C4-2B (cell line): ENCODE measurements around the gene SPTLC2.

Source experiments
- CTCF ChIP-seq: fragments of 450-650 bp; conservative IDR thresholded peaks from 2 replicates; pipeline ENCODE4 v1.5.1; 2017; ENCODE audit warnings: mild to moderate bottlenecking
- ZFX ChIP-seq: fragments of 450-650 bp; IDR thresholded peaks from 2 replicates; pipeline ENCODE4 v1.6.1; 2017

GRCh38 chr14:77489041-77489440, 127.4 kb downstream of the SPTLC2 start:
- TF ChIP-seq CTCF (no peak), ZFX (no peak)
